Vagina (tissue), 2 donors: Measurements from ENCODE around the gene CCDC28B.

Experiments
- CTCF ChIP-seq, 3 experiments: fragments of 450-650 bp in 2 of 3; fragments of 200-600 bp in 1 of 3; sonication (generic) in 1 of 3; IDR thresholded peaks; one replicate each; pipeline ENCODE4 v1.5.1; 2017 to 2019; ENCODE audit warnings: antibody characterized with exemption in 3 of 3, mild to moderate bottlenecking in 2 of 3, moderate library complexity in 2 of 3
- POLR2AphosphoS5 ChIP-seq, 2 donors: sonication (generic); formaldehyde crosslinking; IDR thresholded peaks; one replicate each; pipeline ENCODE4 v1.9.0; 2017; ENCODE audit warnings: antibody characterized with exemption in 2 of 2, mild to moderate bottlenecking in 2 of 2, low read depth in 1 of 2; ENCODE audit not compliant: insufficient read depth in 1 of 2

GRCh38 chr1:32184650-32185049 is 15.7 kb upstream of the CCDC28B start:
- TF ChIP-seq CTCF (IDR thresholded peaks at IDR 0.05) (no peak), POLR2AphosphoS5 (IDR thresholded peaks at IDR 0.05; ENCODE audit: insufficient read depth in 1 of 2, low read depth in 1 of 2) (no peak)
